ENCODE results near the gene RANBP1. TPM values are rescaled to one million over a fixed set of nuclear protein-coding genes. Genes with fewer than 3 reads are reported as not detected.

The RANBP1 gene
- total and polyA plus RNA-seq, 2 of the 4 experiments (the other 2 are of a cell fraction) = 173 to 376 TPM

- no peak overlapping the region for H2AK9ac ChIP-seq (replicated peaks; ENCODE audit: low read depth, low read length, poor library complexity)
- H3K9ac ChIP-seq (ENCODE audit: low read depth, low read length) = no peak overlapping the region
- H3K79me1 ChIP-seq (ENCODE audit: low read depth in 1 of 2, low read length in 2 of 2) = peaks cover 3 to 27% of the 10 kb centered on the region in 2 experiments; a peak in 3 of 4 replicates
- no peak overlapping the region for H4K8ac ChIP-seq (ENCODE audit: low read depth in 2 of 2, low read length in 2 of 2)
- intact Hi-C loops (cut with micrococcal nuclease) = no loop called here
- H2BK20ac ChIP-seq (ENCODE audit: low read depth, low read length) = no peak overlapping the region
- no peak for TF ChIP-seq RAD21 (IDR thresholded peaks at IDR 0.05; ENCODE audit: low read length)
- no peak for TF ChIP-seq NFE2L2 (IDR thresholded peaks at IDR 0.05; ENCODE audit: low read depth, low read length)
- TF ChIP-seq POLR2A (IDR thresholded peaks at IDR 0.05; ENCODE audit: low read depth, low read length) = no peak
- no peak for TF ChIP-seq MXI1 (IDR thresholded peaks at IDR 0.05; ENCODE audit: borderline replicate concordance, low read depth, low read length)
- TF ChIP-seq FOS (IDR thresholded peaks at IDR 0.05; ENCODE audit: low read depth, low read length) = no peak
- TF ChIP-seq RFX5 (IDR thresholded peaks at IDR 0.05; ENCODE audit: low read depth, low read length) = no peak
- no peak for TF ChIP-seq RCOR1 (IDR thresholded peaks at IDR 0.05; ENCODE audit: insufficient replicate concordance, low read length)
- TF ChIP-seq MAFK (IDR thresholded peaks at IDR 0.05; ENCODE audit: low read depth, low read length) = no peak
- TF ChIP-seq USF2 (IDR thresholded peaks at IDR 0.05; ENCODE audit: low read depth, low read length) = no peak
- TF ChIP-seq ELK1 (IDR thresholded peaks at IDR 0.05; ENCODE audit: borderline replicate concordance, low read depth, low read length) = no peak
- no peak for TF ChIP-seq BHLHE40 (IDR thresholded peaks at IDR 0.05; ENCODE audit: low read depth, low read length)
- TF ChIP-seq CEBPB (IDR thresholded peaks at IDR 0.05; ENCODE audit: low read depth, low read length) = no peak
- TF ChIP-seq CTCF (conservative IDR thresholded peaks at IDR 0.05; ENCODE audit: low read depth, low read length) = no peak
- DNase-seq = no peak
- H3K23ac ChIP-seq (ENCODE audit: low read depth, low read length) = no peak overlapping the region
- 38% methylated on average over 2 of the region's 2 CpGs; no CpG with 5 or more reads in 1 of the 2 experiments for WGBS, 2 experiments (ENCODE audit: extremely low coverage in 2 of 2, insufficient read length in 1 of 2)
- H3K14ac ChIP-seq (replicated peaks; ENCODE audit: low read depth, low read length) = no peak overlapping the region
- no peak overlapping the region for H4K5ac ChIP-seq (ENCODE audit: low read depth, low read length)
- H3K36me3 ChIP-seq (ENCODE audit: control insufficient read depth, insufficient read depth, low read length) = peaks cover 36% of the 10 kb centered on the region
- no peak overlapping the region for H2BK120ac ChIP-seq (ENCODE audit: low read depth, low read length)
- peaks cover 9% of the 10 kb centered on the region for H3K4me1 ChIP-seq (ENCODE audit: control insufficient read depth, insufficient read depth, low read length)
- H3K4me2 ChIP-seq (ENCODE audit: low read depth, low read length) = no peak overlapping the region
- in situ Hi-C loops (cut with MboI; ENCODE audit: low sequenced_read_pairs) = no loop called here
- no peak overlapping the region for H2AK5ac ChIP-seq (ENCODE audit: low read depth, low read length)
- peaks cover 30% of the 10 kb centered on the region for H4K20me1 ChIP-seq (ENCODE audit: insufficient read depth, low read length)
- POLR2A ChIA-PET (ENCODE audit: unreplicated experiment) = interaction anchor here (0.6 kb wide), 1 partner anchor 155 kb away, joined by 14 read pairs; no protein-coding TSS in a partner anchor
- H3K9me3 ChIP-seq (ENCODE audit: control insufficient read depth, insufficient read depth, low read length) = no peaks in the 10 kb centered on the region
- no peak overlapping the region for H2BK15ac ChIP-seq (ENCODE audit: low read depth, low read length)
- H4K91ac ChIP-seq (ENCODE audit: insufficient read depth, low read depth, low read length) = no peak overlapping the region
- H3K4ac ChIP-seq (ENCODE audit: low read depth, low read length) = no peak overlapping the region
- no peak overlapping the region for H2BK5ac ChIP-seq (ENCODE audit: low read depth, low read length, poor library complexity, severe bottlenecking)
- no peak for ATAC-seq (ENCODE audit: low read depth)
- H3K4me3 ChIP-seq (ENCODE audit: insufficient read depth, low read depth, low read length) = no peak overlapping the region
- H3K18ac ChIP-seq (ENCODE audit: low read depth, low read length) = no peak overlapping the region
- no peaks in the 10 kb centered on the region for H3K27me3 ChIP-seq (ENCODE audit: control insufficient read depth, insufficient read depth, low read length)
- no TSS peak for BruUV-seq (replicated peaks)
- H3K9me1 ChIP-seq (ENCODE audit: insufficient read depth, low read length) = peaks cover 3% of the 10 kb centered on the region; the same call in 1 of the 2 replicates
- dilution Hi-C loops (cut with HindIII; ENCODE audit: low sequenced_read_pairs, unreplicated experiment) = no loop called here
- CTCF ChIA-PET = no interaction called here
- no peak overlapping the region for H2AFZ ChIP-seq (replicated peaks; ENCODE audit: low read length, poor library complexity)
- no peak overlapping the region for H3K56ac ChIP-seq (ENCODE audit: extremely low read depth, insufficient read depth, low read length)
- no peak overlapping the region for H3K27ac ChIP-seq (ENCODE audit: insufficient read depth, low read length)
Measured at GRCh38 chr22:20128619-20128901, 12.7 kb downstream of the RANBP1 start.

All from IMR-90 (cell line).